Muscle layer of colon (tissue), 2 donors: ENCODE results near the gene MVD.

ENCODE experiments used
- H3K27ac ChIP-seq: one replicate; pipeline ENCODE4 v1.7.0; 2013; ENCODE audit warnings: low read depth, mild to moderate bottlenecking, low read length, moderate library complexity
- H3K27me3 ChIP-seq, 2 donors: one replicate each; pipeline ENCODE4 v1.7.0; 2013; ENCODE audit warnings: low read length in 2 of 2, mild to moderate bottlenecking in 2 of 2; ENCODE audit not compliant: insufficient read depth in 2 of 2, control insufficient read depth in 1 of 2
- H3K36me3 ChIP-seq: one replicate; pipeline ENCODE4 v1.7.0; 2013; ENCODE audit warnings: mild to moderate bottlenecking, low read length; ENCODE audit not compliant: insufficient read depth
- H3K4me1 ChIP-seq: one replicate; pipeline ENCODE4 v1.7.0; 2013; ENCODE audit warnings: mild to moderate bottlenecking, low read length; ENCODE audit not compliant: insufficient read depth
- H3K4me3 ChIP-seq, 2 donors: one replicate each; pipeline ENCODE4 v1.7.0; 2013; ENCODE audit warnings: low read length in 2 of 2, low read depth in 1 of 2, mild to moderate bottlenecking in 1 of 2, moderate library complexity in 1 of 2
- H3K9ac ChIP-seq: one replicate; pipeline ENCODE4 v1.7.0; 2013; ENCODE audit warnings: low read length
- H3K9me3 ChIP-seq: one replicate; pipeline ENCODE4 v1.7.0; 2013; ENCODE audit warnings: mild to moderate bottlenecking, low read length
- donor health status: abdominal sarcoma.
- donor health status: Adenocarcinoma of cecum.

Gene MVD

DNA sequence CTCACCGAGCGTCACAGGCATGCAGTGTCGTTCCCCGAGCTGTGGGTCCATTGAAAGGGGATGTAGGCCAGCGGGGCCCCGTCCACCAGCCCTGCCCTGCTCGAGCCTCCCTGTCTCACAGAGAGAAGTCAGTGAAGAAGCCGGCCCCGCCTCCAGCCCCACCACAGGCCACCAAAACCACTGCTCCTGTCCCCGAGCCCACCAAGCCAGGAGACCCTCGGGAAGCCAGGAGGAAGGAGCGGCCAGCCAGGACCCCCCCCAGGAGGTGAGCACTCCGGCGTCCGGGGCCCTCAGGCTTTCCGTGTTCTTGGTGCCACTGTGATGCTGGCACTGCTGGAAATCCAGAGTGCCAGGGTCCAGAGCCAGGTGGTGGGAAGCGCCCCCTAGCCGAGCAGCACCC is 38.4 kb downstream of the MVD start:
- no peaks in the 10 kb centered on the region for H3K27me3 ChIP-seq
- no peak overlapping the region for H3K9ac ChIP-seq
- no peak overlapping the region for H3K27ac ChIP-seq
- H3K4me1 ChIP-seq = no peaks in the 10 kb centered on the region
- H3K36me3 ChIP-seq = peaks cover 62% of the 10 kb centered on the region
- H3K9me3 ChIP-seq = no peaks in the 10 kb centered on the region
- H3K4me3 ChIP-seq = no peak overlapping the region

DNA sequence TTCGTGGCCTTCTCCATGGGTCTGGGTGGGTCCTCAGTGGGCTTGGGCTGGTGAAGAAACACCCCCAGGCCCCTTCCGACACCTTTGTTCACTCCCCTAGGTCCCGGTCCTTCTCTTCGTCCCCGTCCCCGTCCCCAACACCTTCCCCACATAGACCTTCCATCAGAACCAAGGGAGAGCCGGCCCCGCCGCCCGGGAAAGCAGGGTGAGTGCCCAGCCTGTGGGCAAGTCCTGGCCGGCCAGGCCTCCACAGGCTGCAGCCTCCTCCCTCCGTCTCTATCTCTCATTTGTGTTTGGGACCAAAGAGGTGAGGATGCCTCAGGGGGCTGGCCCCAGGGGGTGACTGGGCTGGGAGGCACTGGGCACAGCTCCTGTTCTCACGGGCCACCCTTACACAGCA is 39.0 kb downstream of the MVD start:
- Histone ChIP-seq H3K9me3 (no peaks in the 10 kb centered on the region), H3K36me3 (peaks cover 68% of the 10 kb centered on the region), H3K27ac (no peak overlapping the region), H3K4me3 (no peak overlapping the region), H3K27me3 (no peaks in the 10 kb centered on the region), H3K4me1 (no peaks in the 10 kb centered on the region), H3K9ac (no peak overlapping the region)

DNA sequence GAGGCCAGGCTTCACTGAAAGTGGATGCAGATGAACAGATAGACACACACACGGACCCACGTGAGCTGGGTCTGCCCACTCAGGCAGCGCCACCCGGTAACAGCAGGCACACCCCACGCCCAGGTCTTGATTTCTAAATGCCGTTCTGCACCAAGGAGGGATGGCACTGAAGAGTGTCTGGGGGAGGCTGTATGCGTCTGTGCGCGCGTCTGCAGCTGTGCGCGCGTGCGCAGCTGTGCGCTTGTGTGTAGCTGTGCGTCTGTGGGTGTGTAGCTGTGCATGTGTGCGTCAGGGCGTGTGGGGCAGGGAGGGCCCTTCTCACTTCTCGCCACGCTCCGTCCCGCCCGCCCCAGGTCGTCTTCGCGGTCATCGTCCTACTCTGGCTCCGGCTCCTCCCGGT is 40.0 kb downstream of the MVD start:
- Histone ChIP-seq H3K4me3 (no peak overlapping the region), H3K27ac (no peak overlapping the region), H3K9me3 (no peaks in the 10 kb centered on the region), H3K4me1 (no peaks in the 10 kb centered on the region), H3K9ac (no peak overlapping the region), H3K36me3 (peaks cover 60% of the 10 kb centered on the region), H3K27me3 (no peaks in the 10 kb centered on the region)

DNA sequence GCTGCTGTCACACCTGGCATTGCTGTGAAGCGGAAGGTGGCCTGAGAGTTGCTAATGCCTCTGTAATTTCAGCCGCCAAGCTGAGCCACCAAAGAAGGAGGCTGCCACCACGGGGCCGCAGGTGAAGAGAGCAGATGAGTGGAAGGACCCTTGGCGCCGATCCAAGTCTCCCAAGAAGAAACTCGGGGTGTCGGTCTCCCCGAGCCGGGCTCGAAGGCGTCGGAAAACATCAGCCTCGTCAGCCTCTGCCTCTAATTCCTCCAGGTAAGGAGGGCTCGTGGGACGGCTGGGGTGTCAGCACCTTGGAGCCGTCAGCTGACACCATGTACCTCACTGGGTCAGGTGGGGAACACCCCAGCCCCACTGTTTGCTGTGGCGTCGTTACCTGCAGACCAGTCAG is 40.8 kb downstream of the MVD start:
- no peaks in the 10 kb centered on the region for H3K9me3 ChIP-seq
- H3K4me1 ChIP-seq = no peaks in the 10 kb centered on the region
- H3K4me3 ChIP-seq = no peak overlapping the region
- H3K27me3 ChIP-seq = no peaks in the 10 kb centered on the region
- peaks cover 56% of the 10 kb centered on the region for H3K36me3 ChIP-seq
- no peak overlapping the region for H3K27ac ChIP-seq
- no peak overlapping the region for H3K9ac ChIP-seq

DNA sequence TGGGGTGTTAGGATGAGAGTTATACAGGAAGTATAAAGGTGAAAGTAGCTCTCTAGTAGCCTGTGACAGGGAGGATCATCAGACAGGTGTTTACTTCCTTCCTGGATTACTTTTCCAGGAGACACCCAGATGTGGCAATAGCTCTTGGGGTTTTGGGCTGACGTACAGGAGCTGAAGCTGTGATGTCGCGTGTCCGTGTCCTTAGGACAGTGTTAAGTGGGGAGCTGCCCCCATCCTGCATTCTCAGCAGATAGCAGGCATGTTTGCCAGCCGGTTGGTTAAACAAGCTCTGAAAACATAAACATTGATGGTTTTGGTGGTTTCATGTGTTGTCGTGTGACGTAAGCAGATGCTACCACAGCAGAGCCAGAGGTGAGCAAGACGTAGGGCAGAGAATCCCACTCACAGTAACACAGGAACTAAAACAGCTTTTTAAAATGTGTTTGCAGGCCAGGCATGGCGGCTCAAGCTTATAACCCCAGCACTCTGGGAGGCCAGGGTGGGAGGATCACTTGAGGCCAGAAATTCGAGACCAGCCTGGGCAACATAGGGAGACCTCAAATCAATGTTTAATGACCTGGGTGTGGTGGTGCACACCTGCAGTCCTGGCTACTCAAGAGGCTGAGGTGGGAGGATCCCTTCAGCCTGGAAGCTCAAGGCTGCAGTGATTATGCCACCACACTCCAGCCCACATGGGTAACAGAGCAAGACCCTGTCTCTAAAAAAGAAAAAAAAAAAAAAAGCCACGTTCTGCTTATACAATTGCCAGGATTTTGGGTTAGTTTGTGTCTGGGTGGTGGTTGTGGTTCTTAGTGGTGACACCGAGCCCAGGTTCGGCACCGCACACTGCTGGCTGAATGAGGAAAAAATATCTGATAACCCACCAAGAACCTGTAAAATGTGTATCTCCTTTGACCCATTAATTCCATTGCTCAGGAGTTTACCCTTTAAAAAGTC is 42.8 kb downstream of the MVD start:
- Histone ChIP-seq H3K4me1 (no peaks in the 10 kb centered on the region), H3K9me3 (no peaks in the 10 kb centered on the region), H3K27ac (no peak overlapping the region), H3K4me3 (no peak overlapping the region), H3K36me3 (peaks cover 47% of the 10 kb centered on the region), H3K27me3 (no peaks in the 10 kb centered on the region), H3K9ac (no peak overlapping the region)

DNA sequence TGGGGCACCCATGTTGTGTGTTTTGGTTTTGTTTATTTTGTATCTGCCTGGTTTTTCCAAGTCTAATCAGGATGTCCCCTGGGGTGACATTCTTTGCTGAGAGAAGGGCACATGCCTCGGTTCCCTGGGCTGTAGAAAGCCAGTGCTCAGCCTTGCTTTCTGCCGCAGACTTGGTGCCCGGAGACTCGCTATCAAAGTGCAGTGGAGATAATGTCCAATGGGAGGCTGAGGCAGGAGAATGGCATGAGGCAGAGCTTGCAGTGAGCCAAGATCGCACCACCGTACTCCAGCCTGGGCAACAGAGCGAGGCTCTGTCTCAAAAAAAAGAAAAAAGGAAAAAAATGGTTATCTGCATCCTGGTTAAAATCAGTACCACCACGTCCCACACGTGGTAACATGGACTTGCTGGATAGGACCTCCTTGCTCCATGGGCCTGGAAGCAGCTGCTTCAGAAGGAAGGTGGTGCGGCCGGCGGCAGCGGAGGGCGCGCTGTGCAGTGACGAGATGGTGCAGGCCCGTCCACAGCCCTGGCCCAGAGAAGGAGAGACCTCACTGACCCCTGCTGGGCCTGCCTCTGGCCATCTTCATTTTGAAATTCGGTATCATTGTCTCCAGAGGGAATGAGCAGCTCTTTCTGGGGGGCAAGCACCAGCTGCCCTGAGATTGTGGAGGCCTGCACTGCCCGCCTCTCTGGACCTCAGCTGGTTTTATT is 43.8 kb downstream of the MVD start:
- no peaks in the 10 kb centered on the region for H3K4me1 ChIP-seq
- H3K4me3 ChIP-seq = no peak overlapping the region
- no peak overlapping the region for H3K27ac ChIP-seq
- no peaks in the 10 kb centered on the region for H3K27me3 ChIP-seq
- H3K36me3 ChIP-seq = peaks cover 42% of the 10 kb centered on the region
- H3K9me3 ChIP-seq = no peaks in the 10 kb centered on the region
- no peak overlapping the region for H3K9ac ChIP-seq

DNA sequence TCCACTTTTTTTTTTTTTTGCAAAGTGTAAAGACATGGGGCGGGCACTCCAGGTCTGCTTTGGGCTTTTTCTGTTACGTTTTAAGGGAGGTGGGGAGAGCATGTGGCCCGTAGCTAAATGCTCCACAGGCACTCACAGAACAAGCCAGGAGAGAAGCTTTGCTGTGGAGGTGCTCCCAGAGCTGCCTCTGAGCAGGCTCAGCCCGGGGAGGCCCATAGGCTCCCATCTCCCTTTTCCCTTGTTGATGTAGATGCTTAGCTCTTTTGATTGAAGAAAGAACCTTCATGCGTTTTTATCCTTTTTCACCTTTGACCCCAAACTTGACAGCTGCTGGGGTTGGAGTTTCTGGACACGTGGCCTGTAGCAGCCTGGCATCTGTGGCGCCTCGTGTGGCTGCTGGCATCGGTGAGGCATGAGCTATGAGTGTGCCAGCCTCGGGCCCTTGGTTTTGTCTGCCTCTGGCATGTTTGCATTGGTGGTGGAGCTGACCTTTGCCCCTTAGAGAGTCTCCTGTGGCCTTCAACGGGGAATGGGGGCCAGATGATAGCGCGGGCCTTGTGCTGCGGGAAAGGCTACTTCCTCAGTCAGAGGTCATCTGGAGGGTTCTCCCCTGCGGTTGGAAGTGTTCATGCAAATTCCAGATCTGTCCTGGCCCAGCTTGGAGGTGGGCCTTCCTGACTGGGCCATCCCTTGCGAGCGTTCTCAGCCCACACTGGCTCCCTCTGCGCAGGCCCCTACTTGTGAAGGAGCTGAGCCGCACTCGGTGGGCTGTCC is 44.5 kb downstream of the MVD start:
- no peaks in the 10 kb centered on the region for H3K27me3 ChIP-seq
- H3K9ac ChIP-seq = no peak overlapping the region
- no peaks in the 10 kb centered on the region for H3K4me1 ChIP-seq
- no peak overlapping the region for H3K27ac ChIP-seq
- no peak overlapping the region for H3K4me3 ChIP-seq
- peaks cover 36% of the 10 kb centered on the region for H3K36me3 ChIP-seq
- H3K9me3 ChIP-seq = no peaks in the 10 kb centered on the region

DNA sequence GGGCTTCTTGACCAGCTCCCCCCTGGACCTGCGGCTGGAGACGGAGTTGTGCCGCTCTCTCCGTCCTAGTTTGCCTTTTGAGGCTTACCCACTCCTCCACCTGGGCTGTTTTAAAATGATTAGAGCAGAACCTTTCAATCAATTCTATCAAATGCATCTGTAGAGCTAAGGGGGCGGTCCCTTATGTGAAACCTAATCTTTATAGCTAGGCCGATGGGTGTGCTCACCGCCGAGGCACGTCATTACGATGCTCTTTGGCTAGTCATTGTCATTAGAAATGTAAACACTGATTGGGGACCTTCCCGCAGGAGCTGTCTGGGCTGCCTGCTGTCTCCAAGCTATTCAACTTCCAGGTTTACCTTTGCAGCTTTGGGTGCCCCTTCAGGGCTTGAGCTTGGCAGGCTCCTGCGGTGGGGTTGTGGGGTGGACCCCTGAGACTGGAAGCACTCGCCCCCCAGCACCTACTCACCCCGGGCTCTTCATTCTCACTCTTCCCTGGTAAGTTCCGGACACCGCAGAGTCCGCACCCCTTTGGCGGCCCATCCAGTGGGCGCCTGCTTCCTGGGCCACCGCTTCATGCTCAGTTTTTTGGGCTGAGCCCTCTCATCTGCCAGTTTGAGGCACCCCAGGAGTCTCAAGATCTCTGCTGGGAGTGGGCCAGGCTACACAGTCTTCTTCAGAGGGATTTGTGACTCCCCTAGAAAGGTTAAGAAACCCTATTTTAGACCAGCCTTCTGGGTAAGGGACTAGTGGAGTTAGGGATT is 45.4 kb downstream of the MVD start:
- no peak overlapping the region for H3K27ac ChIP-seq
- no peaks in the 10 kb centered on the region for H3K27me3 ChIP-seq
- no peak overlapping the region for H3K9ac ChIP-seq

DNA sequence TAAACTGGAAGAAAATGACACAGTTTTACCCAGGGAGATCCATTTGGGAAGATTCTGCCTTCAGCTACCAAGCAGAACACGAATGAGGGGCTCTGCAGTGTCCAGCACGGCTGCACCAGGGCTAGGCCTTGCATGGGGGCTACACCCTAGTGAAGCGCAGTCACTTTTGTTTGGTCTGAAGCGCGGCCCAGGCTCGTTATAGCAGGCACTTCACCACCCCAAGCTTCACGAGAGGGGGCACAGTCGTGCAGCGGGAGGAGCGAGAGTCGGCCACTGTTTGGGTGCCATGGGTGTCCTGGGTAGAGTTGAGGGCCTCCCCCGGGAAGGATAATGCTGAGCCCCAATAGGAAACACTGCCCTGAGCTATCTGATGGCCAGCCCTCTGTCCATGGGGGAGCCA is 46.2 kb downstream of the MVD start:
- no peaks in the 10 kb centered on the region for H3K9me3 ChIP-seq
- peaks cover 27% of the 10 kb centered on the region for H3K36me3 ChIP-seq
- H3K9ac ChIP-seq = no peak overlapping the region
- no peaks in the 10 kb centered on the region for H3K27me3 ChIP-seq
- no peak overlapping the region for H3K27ac ChIP-seq
- H3K4me3 ChIP-seq = no peak overlapping the region
- H3K4me1 ChIP-seq = no peaks in the 10 kb centered on the region

More for the DNA sequence above, 45.4 kb downstream of the MVD start:
- Histone ChIP-seq H3K4me1 (no peaks in the 10 kb centered on the region), H3K4me3 (no peak overlapping the region), H3K36me3 (peaks cover 34% of the 10 kb centered on the region), H3K9me3 (no peaks in the 10 kb centered on the region)

DNA sequence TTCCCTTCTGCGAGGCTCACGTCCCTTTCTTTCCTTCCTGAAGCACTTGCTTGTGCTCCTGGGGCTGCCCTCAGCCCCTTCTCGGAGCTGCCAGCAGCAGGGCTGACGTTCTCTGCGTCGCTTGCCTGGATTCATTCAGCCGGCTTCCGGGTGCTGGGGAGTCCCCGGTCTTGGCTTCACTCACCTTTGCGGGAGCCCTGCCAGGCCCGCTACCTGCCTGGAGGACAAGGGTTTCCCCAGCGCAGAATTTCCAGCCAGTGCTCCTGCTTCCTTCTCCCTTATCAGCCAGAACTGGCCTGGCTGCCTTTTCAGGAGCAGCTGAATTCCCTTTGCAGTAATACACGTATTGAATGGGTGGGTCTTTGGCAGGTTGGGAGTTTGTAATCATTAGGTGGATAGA is 46.6 kb downstream of the MVD start:
- Histone ChIP-seq H3K4me3 (no peak overlapping the region), H3K27me3 (no peaks in the 10 kb centered on the region), H3K9ac (no peak overlapping the region), H3K27ac (no peak overlapping the region), H3K36me3 (peaks cover 26% of the 10 kb centered on the region), H3K4me1 (no peaks in the 10 kb centered on the region), H3K9me3 (no peaks in the 10 kb centered on the region)
